Endothelial cell (in vitro differentiated cells): ENCODE results near the gene KARS1. TPM values are rescaled to one million over a fixed set of nuclear protein-coding genes. Genes with fewer than 3 reads are reported as not detected.
A peak's percentile ranks its signal among the peaks of the same experiment; 100 is the strongest.
"Not testable (repeated sequence)": the region's sequence is repeated elsewhere in the genome, so short reads cannot be mapped to it uniquely, and the experiment has no call there.

Experiments used
- DNase-seq: peaks from one replicate; pipeline ENCODE4 v3.0.0; 2021; ENCODE audit warnings: low spot score
- H3K27ac Mint-ChIP-seq: one replicate; pipeline ENCODE4 v1.8.0; 2021; ENCODE audit warnings: mixed read lengths, inconsistent platforms; ENCODE audit not compliant: unreplicated experiment
- H3K27me3 Mint-ChIP-seq: one replicate; pipeline ENCODE4 v1.8.0; 2021; ENCODE audit warnings: mild to moderate bottlenecking, moderate library complexity, mixed read lengths, inconsistent platforms; ENCODE audit not compliant: unreplicated experiment
- H3K36me3 Mint-ChIP-seq: one replicate; pipeline ENCODE4 v1.8.0; 2021; ENCODE audit warnings: mild to moderate bottlenecking, low read depth, mixed read lengths, inconsistent platforms; ENCODE audit not compliant: unreplicated experiment
- H3K4me1 Mint-ChIP-seq: one replicate; pipeline ENCODE4 v1.8.0; 2021; ENCODE audit warnings: mild to moderate bottlenecking, mixed read lengths, inconsistent platforms; ENCODE audit not compliant: unreplicated experiment
- H3K4me3 Mint-ChIP-seq: one replicate; pipeline ENCODE4 v1.8.0; 2021; ENCODE audit warnings: mild to moderate bottlenecking, mixed read lengths, inconsistent platforms; ENCODE audit not compliant: unreplicated experiment
- H3K9me3 Mint-ChIP-seq: one replicate; pipeline ENCODE4 v1.8.0; 2021; ENCODE audit warnings: mixed read lengths, inconsistent platforms; ENCODE audit not compliant: unreplicated experiment
- CTCF ChIP-seq: fragments of 200-600 bp; sonication (generic); IDR thresholded peaks from one replicate; pipeline ENCODE4 v1.5.0; 2021; ENCODE audit warnings: antibody characterized with exemption; ENCODE audit not compliant: unreplicated experiment
- total RNA-seq: library from RNA; stranded (reverse); fragmentation: NEBNext Ultra II Directional; extraction: Animal tissue kit (Norgen Biotek cat#: 25700); gene quantifications from one replicate; pipeline ENCODE4 v1.2.1, GENCODE V29; 2021; ENCODE audit not compliant: unreplicated experiment

KARS1 gene
- total RNA-seq, 1 donor from 2014 or later: 161 TPM

GRCh38 chr16:75593825-75594820 is 53.3 kb downstream of the KARS1 start:
- Mint-ChIP-seq H3K27me3 (peaks cover 4% of the 10 kb centered on the region), H3K27ac (peak overlapping the region; percentile 97), H3K9me3 (no peaks in the 10 kb centered on the region), H3K4me3 (peak overlapping the region; percentile 14), H3K36me3 (peaks cover 27% of the 10 kb centered on the region), H3K4me1 (peaks cover 39% of the 10 kb centered on the region)
- peak; percentile 6 for DNase-seq
- no peak for TF ChIP-seq CTCF

GRCh38 chr16:75593308-75593707 is 54.2 kb downstream of the KARS1 start:
- H3K27ac Mint-ChIP-seq: peak overlapping the region; percentile 88
- no peak for DNase-seq
- H3K27me3 Mint-ChIP-seq: peaks cover 4% of the 10 kb centered on the region
- H3K9me3 Mint-ChIP-seq: no peaks in the 10 kb centered on the region
- peak overlapping the region; percentile 65 for H3K4me3 Mint-ChIP-seq
- H3K4me1 Mint-ChIP-seq: peaks cover 39% of the 10 kb centered on the region
- no peak for TF ChIP-seq CTCF
- peaks cover 33% of the 10 kb centered on the region for H3K36me3 Mint-ChIP-seq

GRCh38 chr16:75591927-75592326 is 55.5 kb downstream of the KARS1 start:
- not testable (repeated sequence) for H3K27me3 Mint-ChIP-seq, H3K4me3 Mint-ChIP-seq, H3K27ac Mint-ChIP-seq, H3K9me3 Mint-ChIP-seq, DNase-seq
- peaks cover 24% of the 10 kb centered on the region for H3K36me3 Mint-ChIP-seq
- peaks cover 39% of the 10 kb centered on the region for H3K4me1 Mint-ChIP-seq

- no peak for TF ChIP-seq CTCF
- no peak for DNase-seq
- peaks cover 39% of the 10 kb centered on the region for H3K4me1 Mint-ChIP-seq
- H3K9me3 Mint-ChIP-seq: no peaks in the 10 kb centered on the region
- no peak overlapping the region for H3K4me3 Mint-ChIP-seq
- H3K27me3 Mint-ChIP-seq: peaks cover 4% of the 10 kb centered on the region
- peaks cover 21% of the 10 kb centered on the region for H3K36me3 Mint-ChIP-seq
- H3K27ac Mint-ChIP-seq: peak overlapping the region; percentile 90
Measured at GRCh38 chr16:75590920-75591843, 56.3 kb downstream of the KARS1 start.

- TF ChIP-seq CTCF: no peak
- H3K9me3 Mint-ChIP-seq: no peaks in the 10 kb centered on the region
- peak overlapping the region; percentile 4 for H3K4me3 Mint-ChIP-seq
- peaks cover 32% of the 10 kb centered on the region for H3K36me3 Mint-ChIP-seq
- peaks cover 6% of the 10 kb centered on the region for H3K27me3 Mint-ChIP-seq
- peak overlapping the region; percentile 59 for H3K27ac Mint-ChIP-seq
- no peak for DNase-seq
- peaks cover 28% of the 10 kb centered on the region for H3K4me1 Mint-ChIP-seq
Measured at GRCh38 chr16:75589306-75589705, 58.2 kb downstream of the KARS1 start.
